Measurements from ENCODE around the gene CSNK1E.

DNA sequence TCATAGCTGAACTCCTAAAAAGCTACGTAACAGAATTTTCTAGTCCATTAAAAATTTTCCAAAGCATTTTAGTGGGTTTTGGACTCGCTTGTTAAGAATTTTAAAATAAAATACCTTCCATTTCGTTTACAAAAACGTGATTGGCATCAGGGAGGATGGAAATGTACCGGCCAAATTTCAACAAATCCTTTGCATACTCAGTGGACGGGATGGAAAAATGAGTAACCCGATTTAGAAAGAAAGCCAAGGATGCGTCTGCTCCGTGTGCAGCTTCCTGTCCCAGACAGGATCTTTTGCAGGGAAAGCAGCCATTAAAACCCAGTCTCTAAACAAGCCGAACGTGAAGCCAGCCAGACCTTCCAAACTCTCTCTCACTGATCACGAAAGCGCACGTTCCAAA, 60.1 kb downstream of the CSNK1E start:
- TF ChIP-seq POLR2A (IDR thresholded peaks at IDR 0.05), result no peak
- TF ChIP-seq, protein P1, sequence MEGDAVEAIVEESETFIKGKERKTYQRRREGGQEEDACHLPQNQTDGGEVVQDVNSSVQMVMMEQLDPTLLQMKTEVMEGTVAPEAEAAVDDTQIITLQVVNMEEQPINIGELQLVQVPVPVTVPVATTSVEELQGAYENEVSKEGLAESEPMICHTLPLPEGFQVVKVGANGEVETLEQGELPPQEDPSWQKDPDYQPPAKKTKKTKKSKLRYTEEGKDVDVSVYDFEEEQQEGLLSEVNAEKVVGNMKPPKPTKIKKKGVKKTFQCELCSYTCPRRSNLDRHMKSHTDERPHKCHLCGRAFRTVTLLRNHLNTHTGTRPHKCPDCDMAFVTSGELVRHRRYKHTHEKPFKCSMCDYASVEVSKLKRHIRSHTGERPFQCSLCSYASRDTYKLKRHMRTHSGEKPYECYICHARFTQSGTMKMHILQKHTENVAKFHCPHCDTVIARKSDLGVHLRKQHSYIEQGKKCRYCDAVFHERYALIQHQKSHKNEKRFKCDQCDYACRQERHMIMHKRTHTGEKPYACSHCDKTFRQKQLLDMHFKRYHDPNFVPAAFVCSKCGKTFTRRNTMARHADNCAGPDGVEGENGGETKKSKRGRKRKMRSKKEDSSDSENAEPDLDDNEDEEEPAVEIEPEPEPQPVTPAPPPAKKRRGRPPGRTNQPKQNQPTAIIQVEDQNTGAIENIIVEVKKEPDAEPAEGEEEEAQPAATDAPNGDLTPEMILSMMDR (IDR thresholded peaks at IDR 0.05), result no peak
- TF ChIP-seq EP300 (IDR thresholded peaks at IDR 0.05), result no peak

All from upper lobe of left lung (tissue), 4 donors.